ENCODE data around the gene SH3D19.

The SH3D19 gene, protein sequence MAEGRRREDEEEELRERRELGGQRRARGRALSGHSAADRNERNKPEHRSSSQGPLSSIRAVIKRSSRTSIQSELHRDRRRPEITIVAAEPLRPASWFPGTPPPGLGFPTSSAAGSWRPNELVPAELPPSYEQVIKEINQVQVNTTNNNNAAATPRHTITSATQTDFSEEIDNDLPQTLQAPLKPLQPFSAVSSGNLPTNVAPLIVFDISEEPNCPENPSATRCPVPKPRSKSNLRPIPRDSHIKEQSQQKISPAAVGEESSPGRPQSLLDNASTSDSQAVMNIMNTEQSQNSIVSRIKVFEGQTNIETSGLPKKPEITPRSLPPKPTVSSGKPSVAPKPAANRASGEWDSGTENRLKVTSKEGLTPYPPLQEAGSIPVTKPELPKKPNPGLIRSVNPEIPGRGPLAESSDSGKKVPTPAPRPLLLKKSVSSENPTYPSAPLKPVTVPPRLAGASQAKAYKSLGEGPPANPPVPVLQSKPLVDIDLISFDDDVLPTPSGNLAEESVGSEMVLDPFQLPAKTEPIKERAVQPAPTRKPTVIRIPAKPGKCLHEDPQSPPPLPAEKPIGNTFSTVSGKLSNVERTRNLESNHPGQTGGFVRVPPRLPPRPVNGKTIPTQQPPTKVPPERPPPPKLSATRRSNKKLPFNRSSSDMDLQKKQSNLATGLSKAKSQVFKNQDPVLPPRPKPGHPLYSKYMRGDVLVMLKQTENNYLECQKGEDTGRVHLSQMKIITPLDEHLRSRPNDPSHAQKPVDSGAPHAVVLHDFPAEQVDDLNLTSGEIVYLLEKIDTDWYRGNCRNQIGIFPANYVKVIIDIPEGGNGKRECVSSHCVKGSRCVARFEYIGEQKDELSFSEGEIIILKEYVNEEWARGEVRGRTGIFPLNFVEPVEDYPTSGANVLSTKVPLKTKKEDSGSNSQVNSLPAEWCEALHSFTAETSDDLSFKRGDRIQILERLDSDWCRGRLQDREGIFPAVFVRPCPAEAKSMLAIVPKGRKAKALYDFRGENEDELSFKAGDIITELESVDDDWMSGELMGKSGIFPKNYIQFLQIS

DNA sequence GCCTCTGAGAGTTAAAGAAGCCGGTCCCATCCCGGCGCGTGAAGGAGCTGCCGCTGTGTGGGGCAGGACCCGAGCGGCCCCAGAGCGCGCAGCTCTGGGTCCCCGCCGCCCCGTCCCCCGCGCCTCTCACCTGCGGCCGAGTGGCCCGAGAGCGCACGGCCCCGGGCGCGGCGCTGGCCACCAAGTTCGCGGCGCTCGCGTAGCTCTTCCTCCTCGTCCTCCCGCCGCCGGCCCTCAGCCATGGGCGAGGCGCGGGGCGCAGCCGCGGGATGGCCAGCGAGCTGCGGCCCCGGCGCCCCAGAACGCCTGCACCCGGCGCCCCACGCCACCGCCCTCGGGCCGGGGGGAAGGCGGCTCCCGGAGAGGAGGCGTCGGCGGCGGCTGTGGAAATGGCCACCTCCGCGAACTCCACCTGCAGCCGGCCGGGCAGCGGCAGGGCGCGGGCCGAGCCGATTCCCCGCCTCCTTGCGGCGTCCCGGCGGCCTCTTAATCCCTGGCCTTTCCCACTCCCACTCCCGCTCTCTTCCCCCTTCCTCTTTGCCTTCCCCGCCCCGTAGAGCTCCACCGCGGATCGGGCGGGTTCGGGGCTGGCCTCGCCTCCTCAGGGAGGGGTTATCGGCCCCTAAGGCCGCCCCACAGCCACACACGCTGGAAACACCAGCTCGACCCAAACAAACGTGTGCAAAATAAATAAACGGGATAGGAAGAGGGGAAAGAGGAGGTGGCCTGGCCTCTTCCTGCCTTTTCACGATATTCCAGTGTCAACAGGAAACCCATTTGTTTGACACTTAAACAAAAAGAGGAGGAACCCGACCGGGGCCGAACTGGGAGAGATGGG is at the start of gene SH3D19:
SH3D19 (minus strand) TSS at position 495 of the 838 bp plus-strand sequence; CDS start at position 242, 253 bp downstream.
- H3K27me3 ChIP-seq (ENCODE audit: insufficient read depth, low read length) = no peaks in the 10 kb centered on the region
- peaks cover 25% of the 10 kb centered on the region for H3K79me2 ChIP-seq (ENCODE audit: control insufficient read depth, insufficient read depth, low read length, unreplicated experiment)
- H3K27ac ChIP-seq (ENCODE audit: low read depth, low read length) = peak within 1 kb of the TSS; percentile 60
- H3K36me3 ChIP-seq (ENCODE audit: insufficient read depth, low read length) = no peaks in the 10 kb centered on the region
- peak within 1 kb of the TSS; percentile 98 for H2AFZ ChIP-seq (ENCODE audit: low read length, unreplicated experiment)
- H3K4me1 ChIP-seq (ENCODE audit: control insufficient read depth, insufficient read depth, low read length, unreplicated experiment) = peaks cover 23% of the 10 kb centered on the region
- H3K4me3 ChIP-seq (ENCODE audit: low read depth, low read length) = peak within 1 kb of the TSS; percentile 88

DNA sequence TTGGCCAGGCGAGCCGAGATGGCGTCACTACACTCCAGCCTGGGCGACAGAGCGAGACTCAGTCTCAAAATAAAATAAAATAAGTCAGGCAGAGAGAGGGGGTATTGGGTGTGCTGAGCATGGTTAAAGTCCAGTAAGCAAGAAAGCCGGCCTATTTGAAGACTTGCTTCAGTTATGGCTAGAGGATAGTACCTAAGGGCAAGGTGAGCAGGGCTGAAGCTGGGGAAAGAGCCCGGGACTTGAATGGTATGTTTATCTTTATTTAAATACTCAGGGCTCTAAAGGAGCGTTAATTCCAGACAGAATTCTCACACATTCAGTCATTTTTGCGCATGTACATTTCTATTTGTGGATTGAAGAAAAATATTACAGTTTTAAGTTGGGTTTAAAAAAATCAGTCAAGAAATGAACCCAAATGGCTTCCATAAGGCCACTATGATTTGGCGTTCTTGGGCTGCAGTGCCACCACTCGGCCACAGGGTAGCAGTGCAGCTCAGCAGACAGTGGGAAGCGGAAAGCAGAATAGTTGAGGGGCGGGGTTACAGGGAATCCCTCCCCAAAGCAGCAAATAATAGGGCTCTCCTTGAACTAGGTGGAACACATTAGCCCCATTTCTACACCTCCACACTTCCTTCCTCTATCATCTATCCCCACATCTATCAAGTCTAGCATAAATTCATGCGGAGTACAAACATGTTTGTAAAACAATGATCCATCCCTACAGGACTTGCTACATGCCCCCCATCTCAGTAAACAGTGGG is 37.2 kb upstream of the SH3D19 start:
- no peaks in the 10 kb centered on the region for H3K36me3 ChIP-seq (ENCODE audit: insufficient read depth, low read length)
- H3K4me1 ChIP-seq (ENCODE audit: control insufficient read depth, insufficient read depth, low read length, unreplicated experiment) = peaks cover 6% of the 10 kb centered on the region
- no peak overlapping the region for H3K4me3 ChIP-seq (ENCODE audit: low read depth, low read length)
- H3K79me2 ChIP-seq (ENCODE audit: control insufficient read depth, insufficient read depth, low read length, unreplicated experiment) = no peaks in the 10 kb centered on the region
- H3K27ac ChIP-seq (ENCODE audit: low read depth, low read length) = no peak overlapping the region
- H2AFZ ChIP-seq (ENCODE audit: low read length, unreplicated experiment) = peak overlapping the region; percentile 77
- no peaks in the 10 kb centered on the region for H3K27me3 ChIP-seq (ENCODE audit: insufficient read depth, low read length)

DNA sequence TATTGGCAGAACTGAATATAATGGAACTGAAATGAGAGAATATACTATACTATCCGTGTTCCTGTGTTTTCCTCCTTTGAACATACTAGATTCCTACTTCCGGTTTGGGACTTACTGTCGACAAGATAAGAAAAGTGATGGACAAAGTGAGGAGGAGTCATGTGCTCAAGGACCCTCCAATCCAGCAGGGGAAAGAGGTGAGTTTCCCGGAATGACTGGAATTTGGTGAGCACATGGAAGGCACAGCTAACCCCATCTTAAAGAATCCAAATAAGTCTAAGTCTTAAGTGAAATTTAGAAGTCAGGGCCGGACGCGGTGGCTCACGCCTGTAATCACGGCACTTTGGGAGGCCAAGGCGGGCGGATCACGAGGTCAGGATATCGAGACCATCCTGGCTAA is 36.6 kb upstream of the SH3D19 start:
- no peak overlapping the region for H3K4me3 ChIP-seq (ENCODE audit: low read depth, low read length)
- H3K79me2 ChIP-seq (ENCODE audit: control insufficient read depth, insufficient read depth, low read length, unreplicated experiment) = no peaks in the 10 kb centered on the region
- H3K27ac ChIP-seq (ENCODE audit: low read depth, low read length) = no peak overlapping the region
- H2AFZ ChIP-seq (ENCODE audit: low read length, unreplicated experiment) = peak overlapping the region; percentile 15
- peaks cover 6% of the 10 kb centered on the region for H3K4me1 ChIP-seq (ENCODE audit: control insufficient read depth, insufficient read depth, low read length, unreplicated experiment)
- no peaks in the 10 kb centered on the region for H3K36me3 ChIP-seq (ENCODE audit: insufficient read depth, low read length)
- H3K27me3 ChIP-seq (ENCODE audit: insufficient read depth, low read length) = no peaks in the 10 kb centered on the region

DNA sequence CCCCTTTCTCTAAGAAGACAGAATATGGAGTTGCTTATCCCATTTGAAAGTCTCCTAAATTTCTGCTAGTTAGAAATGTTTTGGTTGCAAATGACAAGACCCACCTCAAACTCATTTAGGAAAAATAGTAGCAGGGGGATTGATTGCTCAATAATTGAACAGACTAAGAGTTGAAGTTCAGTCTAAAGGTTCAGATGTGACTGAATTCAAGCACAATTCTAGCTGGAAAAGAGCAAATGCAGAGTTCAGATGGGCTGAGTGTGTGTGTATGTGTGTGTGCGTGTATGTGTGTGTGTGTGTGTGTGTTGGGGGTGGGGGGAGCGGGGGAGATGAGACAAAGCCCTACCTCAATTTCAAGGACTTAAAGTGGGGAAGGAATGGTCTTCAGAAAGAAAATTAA is 35.7 kb upstream of the SH3D19 start:
- H3K4me3 ChIP-seq (ENCODE audit: low read depth, low read length) = no peak overlapping the region
- H2AFZ ChIP-seq (ENCODE audit: low read length, unreplicated experiment) = no peak overlapping the region
- no peak overlapping the region for H3K27ac ChIP-seq (ENCODE audit: low read depth, low read length)
- H3K79me2 ChIP-seq (ENCODE audit: control insufficient read depth, insufficient read depth, low read length, unreplicated experiment) = no peaks in the 10 kb centered on the region
- no peaks in the 10 kb centered on the region for H3K27me3 ChIP-seq (ENCODE audit: insufficient read depth, low read length)
- peaks cover 8% of the 10 kb centered on the region for H3K4me1 ChIP-seq (ENCODE audit: control insufficient read depth, insufficient read depth, low read length, unreplicated experiment)
- no peaks in the 10 kb centered on the region for H3K36me3 ChIP-seq (ENCODE audit: insufficient read depth, low read length)

DNA sequence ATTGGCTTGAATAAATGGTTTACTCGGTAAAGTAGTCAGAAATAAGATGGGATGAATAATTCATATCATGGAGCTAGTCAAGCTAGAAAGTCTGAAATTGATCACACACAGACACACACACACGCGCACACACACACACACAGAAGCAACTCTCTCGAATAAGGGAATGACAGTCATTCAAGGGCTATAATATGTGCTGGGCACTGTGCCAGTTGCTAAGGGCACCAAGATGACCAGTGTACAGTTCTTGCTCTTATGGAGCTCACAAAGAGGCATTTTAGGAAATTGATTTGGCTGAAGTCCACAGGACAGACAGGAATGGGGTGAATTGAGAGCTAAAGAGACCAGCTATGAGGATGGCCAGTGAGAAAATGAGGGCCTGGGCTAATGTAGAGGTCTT is 34.2 kb upstream of the SH3D19 start:
- Histone ChIP-seq H3K36me3 (ENCODE audit: insufficient read depth, low read length) (no peaks in the 10 kb centered on the region), H2AFZ (ENCODE audit: low read length, unreplicated experiment) (no peak overlapping the region), H3K79me2 (ENCODE audit: control insufficient read depth, insufficient read depth, low read length, unreplicated experiment) (no peaks in the 10 kb centered on the region), H3K27ac (ENCODE audit: low read depth, low read length) (no peak overlapping the region), H3K27me3 (ENCODE audit: insufficient read depth, low read length) (no peaks in the 10 kb centered on the region), H3K4me3 (ENCODE audit: low read depth, low read length) (no peak overlapping the region), H3K4me1 (ENCODE audit: control insufficient read depth, insufficient read depth, low read length, unreplicated experiment) (peaks cover 12% of the 10 kb centered on the region)

DNA sequence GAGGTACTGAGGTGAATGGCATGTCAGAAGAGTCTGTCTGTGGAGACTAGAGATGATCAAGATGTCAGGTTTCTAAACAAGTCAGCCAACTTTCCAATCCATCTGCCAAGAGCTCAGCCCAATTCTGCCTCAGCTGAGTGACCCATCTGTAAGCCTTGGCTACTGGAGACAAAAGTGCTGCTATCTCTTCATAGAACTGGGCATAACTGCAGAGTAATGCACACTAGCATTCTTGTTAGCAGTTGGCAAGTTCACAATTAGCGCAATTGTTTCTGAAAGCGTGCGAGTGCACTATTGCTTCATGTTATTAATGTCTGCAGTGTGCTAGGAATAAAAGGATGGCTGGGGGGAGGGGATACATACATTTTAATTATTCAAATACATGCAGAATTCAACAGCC is 32.9 kb upstream of the SH3D19 start:
- no peaks in the 10 kb centered on the region for H3K36me3 ChIP-seq (ENCODE audit: insufficient read depth, low read length)
- no peak overlapping the region for H2AFZ ChIP-seq (ENCODE audit: low read length, unreplicated experiment)
- H3K4me1 ChIP-seq (ENCODE audit: control insufficient read depth, insufficient read depth, low read length, unreplicated experiment) = peaks cover 12% of the 10 kb centered on the region
- no peak overlapping the region for H3K4me3 ChIP-seq (ENCODE audit: low read depth, low read length)
- no peak overlapping the region for H3K27ac ChIP-seq (ENCODE audit: low read depth, low read length)
- no peaks in the 10 kb centered on the region for H3K79me2 ChIP-seq (ENCODE audit: control insufficient read depth, insufficient read depth, low read length, unreplicated experiment)
- H3K27me3 ChIP-seq (ENCODE audit: insufficient read depth, low read length) = no peaks in the 10 kb centered on the region

DNA sequence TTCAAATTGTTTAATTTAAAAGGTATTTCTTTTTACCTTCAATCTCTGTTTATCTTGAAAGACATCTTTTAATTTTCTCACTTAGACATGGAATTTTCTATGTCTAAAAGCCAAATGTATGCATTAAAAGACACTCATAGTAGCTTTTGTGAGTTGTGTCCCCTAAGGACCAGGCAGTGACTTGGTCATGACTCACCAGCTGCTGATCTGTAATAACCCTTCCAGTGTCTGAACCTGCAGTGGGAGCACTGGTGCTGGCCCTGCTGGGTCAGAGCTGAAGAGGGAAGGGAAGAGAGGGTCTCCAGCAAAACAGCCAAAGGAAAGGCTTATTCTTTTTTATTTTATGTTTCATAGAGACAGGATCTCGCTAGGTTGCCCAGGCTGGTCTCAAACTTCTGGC is 31.1 kb upstream of the SH3D19 start:
- H3K79me2 ChIP-seq (ENCODE audit: control insufficient read depth, insufficient read depth, low read length, unreplicated experiment) = no peaks in the 10 kb centered on the region
- H3K4me3 ChIP-seq (ENCODE audit: low read depth, low read length) = no peak overlapping the region
- H3K4me1 ChIP-seq (ENCODE audit: control insufficient read depth, insufficient read depth, low read length, unreplicated experiment) = peaks cover 12% of the 10 kb centered on the region
- H3K27me3 ChIP-seq (ENCODE audit: insufficient read depth, low read length) = no peaks in the 10 kb centered on the region
- no peaks in the 10 kb centered on the region for H3K36me3 ChIP-seq (ENCODE audit: insufficient read depth, low read length)
- no peak overlapping the region for H2AFZ ChIP-seq (ENCODE audit: low read length, unreplicated experiment)
- no peak overlapping the region for H3K27ac ChIP-seq (ENCODE audit: low read depth, low read length)

DNA sequence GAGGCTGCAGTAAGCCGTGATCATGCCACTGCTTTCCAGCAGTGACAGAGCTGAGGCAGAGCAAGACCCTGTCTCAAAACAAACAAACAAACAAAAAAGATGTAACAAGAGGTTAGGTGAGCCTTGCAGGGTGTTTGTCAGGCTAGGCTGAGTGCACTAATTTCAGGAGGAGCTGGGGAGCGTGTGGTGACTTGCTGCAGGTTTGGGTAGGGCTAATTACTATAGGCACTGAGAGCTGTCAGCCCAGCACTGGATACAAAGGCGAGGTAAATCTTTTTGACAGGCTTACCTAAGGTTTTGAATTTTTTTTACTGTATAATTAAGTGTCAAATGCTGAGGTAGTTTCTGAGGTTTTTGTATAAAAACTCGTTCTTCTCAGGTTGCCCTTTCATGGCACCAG is 29.8 kb upstream of the SH3D19 start:
- Histone ChIP-seq H3K27ac (ENCODE audit: low read depth, low read length) (no peak overlapping the region), H3K4me3 (ENCODE audit: low read depth, low read length) (no peak overlapping the region), H3K36me3 (ENCODE audit: insufficient read depth, low read length) (no peaks in the 10 kb centered on the region), H2AFZ (ENCODE audit: low read length, unreplicated experiment) (no peak overlapping the region), H3K27me3 (ENCODE audit: insufficient read depth, low read length) (no peaks in the 10 kb centered on the region), H3K79me2 (ENCODE audit: control insufficient read depth, insufficient read depth, low read length, unreplicated experiment) (no peaks in the 10 kb centered on the region), H3K4me1 (ENCODE audit: control insufficient read depth, insufficient read depth, low read length, unreplicated experiment) (peaks cover 12% of the 10 kb centered on the region)

DNA sequence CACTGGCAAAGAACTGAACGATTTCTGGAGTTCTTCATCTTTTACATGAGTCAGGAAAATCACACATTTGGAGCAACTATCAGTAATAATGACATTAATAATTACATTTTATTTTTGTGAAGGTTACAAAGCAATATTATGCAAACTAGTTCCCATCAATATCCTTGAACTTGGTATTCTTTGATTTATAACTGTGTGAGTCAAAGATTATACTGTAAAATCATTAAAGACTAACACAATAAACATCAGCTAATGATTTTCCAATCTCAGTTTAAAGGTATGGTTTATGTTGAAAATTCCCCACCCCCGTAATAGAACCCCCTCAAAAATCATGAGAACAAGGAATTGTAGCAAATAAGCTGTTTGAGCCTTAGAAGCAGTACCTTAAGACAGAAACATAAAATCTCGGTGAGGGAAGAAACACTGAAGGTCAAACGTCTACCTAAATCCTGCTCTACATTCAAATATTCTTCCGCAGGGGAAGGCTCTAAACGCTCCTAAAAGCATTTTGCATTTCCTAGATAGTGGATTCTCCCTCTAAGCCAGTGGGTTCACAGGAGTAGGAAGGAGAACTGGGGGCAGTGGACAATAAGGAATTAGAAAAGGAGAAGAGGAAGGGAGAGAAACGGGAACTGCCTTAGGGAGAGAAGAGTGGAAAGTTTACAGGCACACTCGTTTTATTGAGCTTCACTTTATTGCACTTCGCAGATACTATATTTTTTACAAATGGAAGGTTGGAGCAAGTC is 22.3 kb upstream of the SH3D19 start:
- no peaks in the 10 kb centered on the region for H3K4me1 ChIP-seq (ENCODE audit: control insufficient read depth, insufficient read depth, low read length, unreplicated experiment)
- H3K79me2 ChIP-seq (ENCODE audit: control insufficient read depth, insufficient read depth, low read length, unreplicated experiment) = no peaks in the 10 kb centered on the region
- H3K36me3 ChIP-seq (ENCODE audit: insufficient read depth, low read length) = no peaks in the 10 kb centered on the region
- H3K27ac ChIP-seq (ENCODE audit: low read depth, low read length) = no peak overlapping the region
- no peak overlapping the region for H3K4me3 ChIP-seq (ENCODE audit: low read depth, low read length)
- H2AFZ ChIP-seq (ENCODE audit: low read length, unreplicated experiment) = no peak overlapping the region
- no peaks in the 10 kb centered on the region for H3K27me3 ChIP-seq (ENCODE audit: insufficient read depth, low read length)
